SU-DHL-6 (cell line): ENCODE results near the gene DBF4B.

ENCODE experiments used
- CTCF ChIP-seq: fragments of 200-600 bp; sonication (generic); IDR thresholded peaks from one replicate; pipeline ENCODE4 v1.5.1; 2017; ENCODE audit warnings: antibody characterized with exemption, mild to moderate bottlenecking, low read length, moderate library complexity; ENCODE audit not compliant: insufficient read depth, poor library complexity, severe bottlenecking
- EZH2phosphoT487 ChIP-seq: fragments of 200-600 bp; sonication (generic), shearing (Covaris generic); conservative IDR thresholded peaks from 2 replicates; pipeline ENCODE4 v1.6.1; 2018; ENCODE audit warnings: mild to moderate bottlenecking, antibody characterized with exemption, low read length, moderate library complexity, mixed read lengths

GRCh38 chr17:44759086-44759915 lies 50.8 kb downstream of the DBF4B start:
- TF ChIP-seq CTCF (no peak), EZH2phosphoT487 (no peak)
